Measurements from ENCODE around the gene RHOD.
A peak's percentile ranks its signal among the peaks of the same experiment; 100 is the strongest.

The RHOD gene

DNA sequence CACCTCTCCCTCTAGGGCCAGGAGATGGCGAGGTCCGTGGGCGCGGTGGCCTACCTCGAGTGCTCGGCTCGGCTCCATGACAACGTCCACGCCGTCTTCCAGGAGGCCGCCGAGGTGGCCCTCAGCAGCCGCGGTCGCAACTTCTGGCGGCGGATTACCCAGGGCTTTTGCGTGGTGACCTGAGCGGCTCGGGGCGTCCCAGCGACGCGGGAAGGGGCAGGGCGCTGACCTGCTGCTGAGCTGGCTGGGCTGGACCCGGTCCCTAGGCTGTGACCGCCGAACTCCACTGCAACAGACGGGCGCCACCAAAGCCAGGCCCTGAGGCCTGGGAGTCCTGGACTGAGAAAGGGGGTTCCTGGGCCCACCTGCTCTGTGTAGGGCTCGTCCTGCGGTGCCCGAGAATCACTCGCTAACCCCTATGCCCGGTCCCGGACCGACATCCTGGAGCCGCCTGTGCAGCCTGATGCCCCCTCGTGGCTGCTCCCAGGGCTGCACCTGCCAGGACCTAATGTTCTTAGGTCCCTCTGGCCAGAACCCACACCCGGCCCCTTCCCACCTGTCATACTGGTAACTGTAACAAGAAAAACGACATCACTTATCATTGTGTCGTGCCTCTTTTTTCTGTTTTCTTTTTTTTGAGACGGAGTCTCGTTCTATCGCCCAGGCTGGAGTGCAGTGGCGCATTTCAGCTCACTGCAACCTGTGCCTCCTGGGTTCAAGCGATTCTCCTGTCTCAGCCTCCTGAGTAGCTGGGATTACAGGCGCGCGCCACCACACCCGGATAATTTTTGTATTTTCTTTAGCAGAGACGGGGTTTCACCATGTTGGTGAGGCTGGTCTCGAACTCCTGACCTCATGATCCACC, 15.0 kb downstream of the RHOD start:
- ATAC-seq (peak; percentile 89), DNase-seq (ENCODE audit: low spot score in 2 of 2) (peak; percentile 78 to 85)
- no peaks in the 10 kb centered on the region for H3K36me3 Mint-ChIP-seq
- peak overlapping the region; percentile 59 for H3K4me3 Mint-ChIP-seq
- H3K4me1 Mint-ChIP-seq, result peaks cover 14% of the 10 kb centered on the region
- H3K9me3 Mint-ChIP-seq, result no peaks in the 10 kb centered on the region
- H3K27ac Mint-ChIP-seq, result no peak overlapping the region

GRCh38 chr11:67072295-67072694, 15.6 kb downstream of the RHOD start:
- no peaks in the 10 kb centered on the region for H3K36me3 Mint-ChIP-seq
- H3K4me1 Mint-ChIP-seq, result peaks cover 16% of the 10 kb centered on the region
- H3K27ac Mint-ChIP-seq, result no peak overlapping the region
- H3K9me3 Mint-ChIP-seq, result no peaks in the 10 kb centered on the region
- DNase-seq (ENCODE audit: low spot score in 2 of 2), result no peak
- H3K4me3 Mint-ChIP-seq, result no peak overlapping the region
- no peak for ATAC-seq

GRCh38 chr11:67073908-67074307, 17.3 kb downstream of the RHOD start:
- H3K36me3 Mint-ChIP-seq, result no peaks in the 10 kb centered on the region
- no peaks in the 10 kb centered on the region for H3K9me3 Mint-ChIP-seq
- no peak overlapping the region for H3K27ac Mint-ChIP-seq
- ATAC-seq (no peak), DNase-seq (ENCODE audit: low spot score in 2 of 2) (no peak)
- no peak overlapping the region for H3K4me3 Mint-ChIP-seq
- H3K4me1 Mint-ChIP-seq, result peaks cover 28% of the 10 kb centered on the region

- no peaks in the 10 kb centered on the region for H3K9me3 Mint-ChIP-seq
- no peaks in the 10 kb centered on the region for H3K36me3 Mint-ChIP-seq
- ATAC-seq (no peak), DNase-seq (ENCODE audit: low spot score in 2 of 2) (no peak)
- no peak overlapping the region for H3K4me3 Mint-ChIP-seq
- no peak overlapping the region for H3K27ac Mint-ChIP-seq
- peaks cover 40% of the 10 kb centered on the region for H3K4me1 Mint-ChIP-seq
Observed at GRCh38 chr11:67076202-67076601, 19.6 kb downstream of the RHOD start.

- Mint-ChIP-seq H3K4me1 (peaks cover 40% of the 10 kb centered on the region), H3K4me3 (peak overlapping the region; percentile 22), H3K36me3 (no peaks in the 10 kb centered on the region), H3K27ac (peak overlapping the region; percentile 70), H3K9me3 (no peaks in the 10 kb centered on the region)
- DNase-seq (ENCODE audit: low spot score in 2 of 2) (no peak), ATAC-seq (peak; percentile 88)
Observed at GRCh38 chr11:67079065-67079705, 22.5 kb downstream of the RHOD start.

GRCh38 chr11:67082071-67082791, 25.6 kb downstream of the RHOD start:
- peak overlapping the region; percentile 20 for H3K4me3 Mint-ChIP-seq
- no peaks in the 10 kb centered on the region for H3K9me3 Mint-ChIP-seq
- H3K4me1 Mint-ChIP-seq, result peaks cover 32% of the 10 kb centered on the region
- H3K36me3 Mint-ChIP-seq, result no peaks in the 10 kb centered on the region
- ATAC-seq (no peak), DNase-seq (ENCODE audit: low spot score in 2 of 2) (no peak)
- no peak overlapping the region for H3K27ac Mint-ChIP-seq

- H3K36me3 Mint-ChIP-seq, result no peaks in the 10 kb centered on the region
- H3K9me3 Mint-ChIP-seq, result no peaks in the 10 kb centered on the region
- DNase-seq (ENCODE audit: low spot score in 2 of 2) (no peak), ATAC-seq (no peak)
- no peak overlapping the region for H3K27ac Mint-ChIP-seq
- no peak overlapping the region for H3K4me3 Mint-ChIP-seq
- H3K4me1 Mint-ChIP-seq, result peaks cover 19% of the 10 kb centered on the region
Observed at GRCh38 chr11:67083786-67084366, 27.2 kb downstream of the RHOD start.

DNA sequence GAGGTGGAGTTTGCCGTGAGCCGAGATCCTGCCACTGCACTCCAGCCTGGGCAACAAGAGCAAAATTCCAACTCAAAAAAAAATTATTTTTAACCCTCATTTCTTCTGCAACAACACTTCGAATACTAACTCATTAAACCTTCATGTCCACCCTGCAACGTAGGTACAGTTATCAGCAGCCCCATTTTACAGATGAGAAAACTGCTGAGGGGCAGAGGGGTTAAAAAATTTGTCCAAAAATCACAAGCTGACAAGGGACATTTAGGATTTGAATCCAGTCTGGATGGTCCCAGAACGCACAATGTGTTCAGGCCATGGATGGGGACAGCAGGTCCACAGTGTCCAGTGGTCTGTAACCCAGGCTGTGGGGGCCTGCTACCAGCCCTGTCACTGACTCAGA, 29.0 kb downstream of the RHOD start:
- Mint-ChIP-seq H3K4me3 (no peak overlapping the region), H3K9me3 (no peaks in the 10 kb centered on the region)
- no peak for DNase-seq (ENCODE audit: low spot score in 2 of 2)

GRCh38 chr11:67090717-67091116, 34.1 kb downstream of the RHOD start:
- H3K4me3 Mint-ChIP-seq, result no peak overlapping the region

More for the DNA sequence above, 29.0 kb downstream of the RHOD start:
- H3K27ac Mint-ChIP-seq, result no peak overlapping the region
- H3K36me3 Mint-ChIP-seq, result no peaks in the 10 kb centered on the region
- no peak for ATAC-seq
- peaks cover 7% of the 10 kb centered on the region for H3K4me1 Mint-ChIP-seq

DNA sequence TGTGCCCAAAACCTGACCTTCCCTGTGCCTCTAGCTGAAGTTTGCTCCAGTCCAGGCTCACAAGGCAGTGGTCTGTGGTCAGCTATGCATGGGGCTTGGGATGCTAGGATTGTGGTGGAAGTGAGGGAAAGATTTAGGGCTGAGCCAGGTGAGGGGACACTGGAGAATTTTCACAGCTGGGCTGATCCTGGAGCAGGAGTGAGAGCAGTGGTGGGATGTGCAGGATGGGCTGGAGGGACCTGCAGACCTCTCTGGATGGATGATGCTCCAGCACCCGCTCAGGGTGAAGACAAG, 38.5 kb downstream of the RHOD start:
- no peaks in the 10 kb centered on the region for H3K36me3 Mint-ChIP-seq
- no peak overlapping the region for H3K4me3 Mint-ChIP-seq
- ATAC-seq (no peak), DNase-seq (ENCODE audit: low spot score in 2 of 2) (no peak)
- no peaks in the 10 kb centered on the region for H3K9me3 Mint-ChIP-seq
- no peak overlapping the region for H3K27ac Mint-ChIP-seq
- peaks cover 6% of the 10 kb centered on the region for H3K4me1 Mint-ChIP-seq

More at GRCh38 chr11:67090717-67091116, 34.1 kb downstream of the RHOD start:
- Mint-ChIP-seq H3K9me3 (no peaks in the 10 kb centered on the region), H3K36me3 (no peaks in the 10 kb centered on the region), H3K4me1 (no peaks in the 10 kb centered on the region), H3K27ac (no peak overlapping the region)
- DNase-seq (ENCODE audit: low spot score in 2 of 2) (no peak), ATAC-seq (no peak)

- Mint-ChIP-seq H3K36me3 (no peaks in the 10 kb centered on the region), H3K4me3 (no peak overlapping the region), H3K4me1 (peaks cover 14% of the 10 kb centered on the region), H3K27ac (peak overlapping the region; percentile 54), H3K9me3 (no peaks in the 10 kb centered on the region)
- DNase-seq (ENCODE audit: low spot score in 2 of 2), result no peak
- no peak for ATAC-seq
Observed at GRCh38 chr11:67098799-67099429, 42.3 kb downstream of the RHOD start.

DNA sequence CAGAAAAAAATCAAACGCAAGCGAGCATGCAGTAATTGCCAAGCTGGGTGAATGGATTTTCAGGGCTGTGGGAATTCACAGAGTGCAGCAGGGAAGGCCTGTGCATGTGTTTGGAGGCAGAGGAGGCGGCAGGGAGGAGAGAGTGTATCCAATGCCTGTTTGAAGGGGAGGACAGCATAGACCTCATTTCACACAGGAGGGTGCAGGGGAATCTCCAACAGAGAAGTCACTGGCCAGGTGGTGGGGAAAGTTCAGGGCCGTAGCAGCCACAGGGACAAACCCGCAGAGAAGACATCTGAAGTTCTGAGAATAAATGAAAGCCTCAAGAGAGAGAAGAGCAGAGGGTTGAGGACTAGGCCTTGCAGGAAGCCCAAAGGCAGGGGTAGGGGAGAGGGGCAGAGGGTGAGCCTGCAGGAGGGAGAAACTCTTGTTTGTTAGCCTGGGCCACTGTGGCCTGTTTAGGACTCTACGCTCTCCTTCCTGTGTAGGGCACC, 43.2 kb downstream of the RHOD start:
- Mint-ChIP-seq H3K27ac (peak overlapping the region; percentile 54), H3K4me1 (peaks cover 17% of the 10 kb centered on the region), H3K4me3 (no peak overlapping the region), H3K36me3 (no peaks in the 10 kb centered on the region), H3K9me3 (no peaks in the 10 kb centered on the region)
- ATAC-seq, result peak; percentile 33
- DNase-seq (ENCODE audit: low spot score in 2 of 2), result no peak

DNA sequence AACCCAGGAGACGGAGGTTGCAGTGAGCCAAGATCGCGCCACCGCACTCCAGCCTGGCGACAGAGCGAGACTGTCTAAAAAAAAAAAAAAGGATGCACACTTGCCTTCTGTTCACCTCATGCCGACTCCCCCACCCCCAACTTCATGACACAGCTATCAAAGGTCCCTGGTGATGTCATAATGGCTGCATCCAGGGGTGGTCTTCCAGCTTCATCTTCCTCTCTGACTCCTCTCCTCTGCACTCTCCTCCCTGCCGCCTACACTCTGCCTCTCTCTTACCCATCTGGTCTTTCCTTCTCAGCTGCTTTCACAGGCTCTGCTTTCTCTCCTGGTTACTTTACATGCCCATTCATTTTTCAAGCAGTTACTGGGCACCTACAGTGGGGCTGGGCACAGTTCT, 46.0 kb downstream of the RHOD start:
- no peaks in the 10 kb centered on the region for H3K9me3 Mint-ChIP-seq
- ATAC-seq (no peak), DNase-seq (ENCODE audit: low spot score in 2 of 2) (no peak)
- no peaks in the 10 kb centered on the region for H3K36me3 Mint-ChIP-seq
- H3K27ac Mint-ChIP-seq, result no peak overlapping the region
- H3K4me1 Mint-ChIP-seq, result peaks cover 17% of the 10 kb centered on the region
- no peak overlapping the region for H3K4me3 Mint-ChIP-seq

DNA sequence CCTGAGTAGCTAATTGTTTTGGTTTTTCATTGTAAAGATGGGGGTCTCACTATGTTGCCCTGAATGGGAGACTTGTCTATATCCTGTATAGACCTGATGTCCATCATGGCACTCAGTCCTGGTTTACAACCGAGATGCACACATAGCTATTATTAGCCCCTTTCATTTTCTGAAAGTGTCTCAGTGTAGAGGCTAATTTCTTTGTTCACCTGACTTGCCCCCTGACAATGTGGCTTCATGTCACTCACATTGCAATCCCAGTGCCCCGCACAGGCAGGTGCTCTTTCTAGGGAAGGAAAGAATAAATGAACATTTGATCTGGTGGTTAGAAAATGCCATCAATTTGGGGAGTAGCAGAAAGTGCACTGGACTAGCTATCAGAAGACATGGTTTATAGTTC, 49.3 kb downstream of the RHOD start:
- Mint-ChIP-seq H3K4me1 (peaks cover 8% of the 10 kb centered on the region), H3K27ac (no peak overlapping the region), H3K9me3 (no peaks in the 10 kb centered on the region), H3K4me3 (no peak overlapping the region), H3K36me3 (no peaks in the 10 kb centered on the region)
- no peak for DNase-seq (ENCODE audit: low spot score in 2 of 2)
- ATAC-seq, result no peak

DNA sequence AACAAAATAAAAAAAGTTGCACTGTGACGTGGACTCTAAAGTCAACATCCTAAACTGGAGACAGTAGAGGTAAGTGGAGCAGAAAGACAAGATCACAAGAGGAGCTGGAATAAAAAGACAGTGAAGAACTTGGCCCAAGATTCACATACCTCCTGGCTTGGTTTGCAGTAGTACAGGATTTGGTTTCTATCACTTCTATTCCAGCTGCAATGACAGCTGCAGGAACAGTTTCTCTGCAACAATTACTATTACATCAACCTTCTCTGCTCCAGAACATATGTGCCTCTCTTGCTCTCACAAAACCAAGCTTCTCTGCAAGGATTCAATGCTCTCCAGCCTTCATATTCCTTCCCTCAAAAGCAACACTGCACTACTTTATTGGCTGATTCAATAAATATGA, 54.6 kb downstream of the RHOD start:
- Mint-ChIP-seq H3K9me3 (no peaks in the 10 kb centered on the region), H3K36me3 (no peaks in the 10 kb centered on the region), H3K27ac (no peak overlapping the region), H3K4me3 (no peak overlapping the region), H3K4me1 (peaks cover 13% of the 10 kb centered on the region)
- DNase-seq (ENCODE audit: low spot score in 2 of 2) (no peak), ATAC-seq (no peak)

Data from stimulated activated effector memory CD8-positive, alpha-beta T cell treated with anti-CD3 and anti-CD28 coated beads, Interleukin-12 subunit alpha, Interleukin-12 subunit beta, amount 100 ng/mL, for 72 hours (primary cell).